Myocyte (in vitro differentiated cells): ENCODE measurements around the gene CACNA2D2. TPM values are rescaled to one million over a fixed set of nuclear protein-coding genes. Genes with fewer than 3 reads are reported as not detected.
"Not testable (repeated sequence)": the region's sequence is repeated elsewhere in the genome, so short reads cannot be mapped to it uniquely, and the experiment has no call there.

Source experiments
- DNase-seq: peaks from one replicate; pipeline ENCODE4 v3.0.0-alpha.2; 2012; ENCODE audit warnings: low read depth
- total RNA-seq: library from RNA; depleted of rRNA; stranded (reverse); fragments of >200 nt; gene quantifications from 2 replicates; pipeline ENCODE4 v1.2.3, GENCODE V29; 2014

Gene CACNA2D2
- total RNA-seq, 1 donor from 2014 or later: not detected

DNA sequence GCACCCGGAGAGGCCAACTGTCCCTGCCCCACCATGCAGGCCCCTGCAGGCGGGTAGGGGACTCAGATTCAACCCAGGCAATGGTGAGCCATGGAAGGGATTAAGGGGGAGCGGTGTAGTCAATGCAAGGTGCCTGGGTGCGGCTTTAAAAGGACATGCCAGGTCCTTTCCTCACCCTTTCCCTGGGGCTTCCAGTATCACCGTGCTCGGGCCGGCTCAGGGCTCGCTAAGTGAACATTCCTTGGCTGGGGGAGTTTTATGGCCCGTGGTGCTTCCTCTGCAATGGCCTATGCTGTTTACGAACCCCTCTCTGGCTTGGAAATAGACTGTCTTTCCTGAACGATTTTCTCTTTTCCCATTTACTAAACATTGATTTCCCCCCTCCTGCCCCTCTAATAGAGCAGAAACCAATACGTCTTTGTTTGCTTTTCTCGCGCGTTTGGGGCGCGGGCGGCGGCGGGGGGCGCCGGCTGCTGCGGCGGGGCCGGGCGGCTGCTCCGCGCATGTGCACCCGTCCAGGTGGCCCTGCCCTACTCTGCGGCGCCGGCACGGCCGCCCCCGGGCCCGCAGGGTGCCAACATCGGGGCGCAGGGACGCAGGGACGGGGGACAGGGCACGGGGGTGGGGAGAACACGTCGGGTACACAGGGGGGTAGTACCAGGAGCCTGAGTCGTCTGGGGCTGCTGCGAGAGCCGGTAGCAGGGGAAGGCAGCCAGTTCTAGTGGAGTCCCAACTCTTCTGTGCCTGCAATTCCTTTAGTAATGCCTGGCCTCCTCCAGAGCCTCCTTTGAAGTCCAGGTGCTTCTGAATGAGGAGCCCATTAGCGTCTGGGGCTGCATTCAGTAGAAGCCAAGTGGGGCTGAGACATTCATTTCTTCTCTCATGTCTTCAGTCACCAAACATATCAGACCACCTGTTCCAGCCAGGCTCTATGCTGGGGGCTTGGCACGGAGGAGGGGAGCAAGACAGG, 26.9 kb upstream of the CACNA2D2 start:
- DNase-seq: no peak

DNA sequence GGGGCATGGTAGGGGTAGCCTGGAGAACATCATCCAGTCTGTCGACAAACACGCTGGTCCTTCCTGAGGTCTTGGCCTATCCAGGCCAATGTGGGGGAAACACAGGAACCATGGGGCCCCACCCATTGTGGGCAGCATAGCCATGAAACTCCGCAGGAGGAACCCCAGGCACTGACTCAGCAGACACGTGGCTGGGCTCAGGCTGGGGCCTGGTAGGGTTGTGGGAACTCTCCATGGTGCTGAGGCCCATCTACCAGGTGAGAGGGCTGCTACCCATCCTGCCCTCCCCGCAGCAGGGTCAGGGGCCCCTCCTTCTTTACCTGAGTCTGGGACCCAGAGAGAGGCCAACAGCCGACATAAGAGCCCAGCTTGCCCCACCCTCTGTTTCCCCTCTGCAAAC, 22.6 kb upstream of the CACNA2D2 start:
- peak; percentile 67 for DNase-seq

GRCh38 chr3:50525191-50525910, 21.9 kb upstream of the CACNA2D2 start:
- DNase-seq: no peak

DNA sequence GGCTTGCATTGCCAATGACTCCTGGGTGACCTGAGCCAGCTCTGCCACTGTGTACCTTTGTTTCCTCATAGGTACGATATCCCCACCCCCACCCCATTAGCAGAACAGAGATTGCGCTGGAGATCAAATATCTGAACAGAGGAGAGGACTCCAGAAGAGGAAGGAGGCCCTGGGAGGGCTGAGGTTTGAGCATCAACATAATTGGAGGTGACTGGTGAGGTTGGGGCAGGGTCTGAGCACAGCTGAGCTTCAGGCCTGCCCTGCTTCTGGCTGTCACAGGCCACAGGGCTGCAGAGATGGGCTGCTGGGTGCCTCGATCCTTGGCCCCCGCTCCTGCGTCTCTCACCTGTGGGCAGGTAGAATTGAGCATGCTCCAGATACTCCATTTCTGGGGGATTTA, 21.3 kb upstream of the CACNA2D2 start:
- DNase-seq: no peak

DNA sequence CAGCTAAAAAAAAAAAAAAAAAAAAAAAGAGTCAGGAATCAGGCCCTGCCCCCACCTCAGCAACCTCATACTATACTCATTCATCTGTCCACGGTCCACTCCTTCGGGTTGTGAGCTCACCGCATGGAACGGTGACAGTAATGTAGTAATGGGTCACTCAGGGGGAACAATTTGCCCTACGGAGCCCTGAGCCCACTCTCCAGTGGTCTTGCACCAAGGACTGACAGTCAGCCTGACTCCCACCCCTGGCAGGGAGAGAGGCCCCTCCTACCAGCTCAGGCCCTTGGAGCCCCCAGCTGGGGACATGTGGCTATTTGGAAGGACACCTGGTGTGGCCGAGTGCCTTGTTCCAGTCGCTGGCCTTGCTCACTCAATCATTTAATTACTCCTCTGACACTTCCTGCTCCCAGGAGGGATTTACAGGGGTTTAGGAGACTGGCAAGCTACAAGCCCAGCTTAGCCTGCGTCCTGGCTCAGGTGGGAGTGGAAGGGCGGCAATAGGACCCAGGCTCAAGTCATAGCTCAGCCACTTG, 19.9 kb upstream of the CACNA2D2 start:
- no peak for DNase-seq

- no peak for DNase-seq
Measured at GRCh38 chr3:50521572-50521971, 18.1 kb upstream of the CACNA2D2 start.

DNA sequence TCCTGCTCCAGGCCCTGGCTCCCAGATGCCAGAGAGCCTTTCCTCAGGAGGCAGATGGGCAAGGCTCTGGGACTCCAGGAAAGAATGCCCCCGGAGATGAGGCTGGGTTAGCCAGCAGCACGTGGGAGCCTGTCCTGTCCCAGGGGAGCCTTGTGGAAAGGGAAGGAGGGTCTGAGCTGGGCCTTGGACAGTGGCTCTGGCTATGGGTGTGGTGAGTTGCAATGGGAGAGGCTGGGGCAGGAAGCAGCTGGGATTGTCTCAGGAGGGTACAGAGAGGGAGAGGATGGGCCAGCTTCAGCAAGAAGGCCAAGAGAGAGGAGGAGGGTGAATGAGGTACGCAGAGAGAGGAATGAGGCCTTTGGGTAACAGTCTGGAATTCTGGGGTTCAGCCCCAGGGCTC, 17.4 kb upstream of the CACNA2D2 start:
- DNase-seq: peak; percentile 22

DNA sequence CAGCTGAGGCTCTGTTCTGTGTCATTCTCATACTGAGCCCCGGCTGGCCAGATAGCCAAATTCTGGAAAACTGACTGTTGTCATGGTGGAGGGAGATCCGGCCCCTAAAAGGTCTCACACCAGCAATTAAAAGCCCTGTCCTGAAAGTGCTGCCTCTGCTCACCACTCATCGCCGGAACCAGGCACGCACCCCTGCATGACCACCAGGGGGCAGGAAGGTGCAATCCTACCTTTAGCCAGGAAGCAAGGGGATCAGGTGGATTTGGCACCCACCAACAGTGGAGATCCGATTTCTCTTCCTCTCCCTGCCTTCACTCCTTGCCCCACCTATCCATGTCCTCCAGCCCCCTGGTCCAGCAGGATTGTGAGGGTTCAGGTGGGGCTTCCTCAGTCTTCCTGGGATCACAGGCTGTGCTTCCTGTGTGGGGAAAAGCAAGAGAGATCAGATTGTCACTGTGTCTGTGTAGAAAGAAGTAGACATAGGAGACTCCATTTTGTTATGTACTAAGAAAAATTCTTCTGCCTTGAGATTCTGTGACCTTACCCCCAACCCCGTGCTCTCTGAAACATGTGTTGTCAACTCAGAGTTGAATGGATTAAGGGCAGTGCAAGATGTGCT, 16.1 kb upstream of the CACNA2D2 start:
- peak; percentile 37 for DNase-seq

DNA sequence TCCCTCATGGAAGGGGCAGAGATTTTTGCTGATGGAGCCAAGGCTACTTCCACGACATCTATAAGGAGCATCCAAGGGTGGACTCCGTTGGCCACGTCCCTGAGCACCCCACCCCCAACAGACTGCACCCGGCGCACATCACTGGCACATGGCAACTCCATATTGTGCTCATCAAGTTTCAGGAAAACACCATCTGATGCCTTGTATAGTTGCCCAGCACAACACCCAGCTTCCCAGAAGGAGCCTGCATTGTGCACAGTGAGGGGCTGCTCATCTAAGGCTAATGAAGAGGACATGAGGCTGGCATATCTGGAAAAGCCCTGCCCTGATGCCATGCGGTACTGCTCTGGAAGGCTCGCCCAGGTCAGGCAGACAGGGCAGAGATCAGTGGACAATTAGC, 15.0 kb upstream of the CACNA2D2 start:
- DNase-seq: no peak

DNA sequence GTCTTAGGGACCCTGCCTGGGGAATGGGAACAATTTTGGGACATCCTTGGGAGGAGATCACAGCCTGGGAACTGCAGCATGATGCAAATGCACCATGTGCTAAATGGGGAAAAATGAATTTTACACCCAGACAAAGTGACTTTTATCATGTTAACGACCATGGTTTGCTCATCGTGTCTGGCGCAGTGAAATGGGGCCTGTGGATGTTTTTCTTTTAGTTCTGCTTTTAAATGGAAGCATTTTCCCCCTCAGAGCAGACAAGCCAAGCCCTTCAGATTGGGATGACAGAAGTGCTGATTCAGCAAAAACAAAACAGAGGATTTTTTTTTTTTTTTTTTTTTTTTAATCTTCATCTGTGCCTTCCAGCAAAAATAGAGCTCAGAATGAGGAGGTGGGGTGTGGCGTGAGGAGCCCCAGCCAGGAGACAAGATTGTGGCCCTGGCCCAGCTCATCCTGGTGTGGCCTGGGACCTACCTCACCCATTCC, 14.3 kb upstream of the CACNA2D2 start:
- DNase-seq: no peak

DNA sequence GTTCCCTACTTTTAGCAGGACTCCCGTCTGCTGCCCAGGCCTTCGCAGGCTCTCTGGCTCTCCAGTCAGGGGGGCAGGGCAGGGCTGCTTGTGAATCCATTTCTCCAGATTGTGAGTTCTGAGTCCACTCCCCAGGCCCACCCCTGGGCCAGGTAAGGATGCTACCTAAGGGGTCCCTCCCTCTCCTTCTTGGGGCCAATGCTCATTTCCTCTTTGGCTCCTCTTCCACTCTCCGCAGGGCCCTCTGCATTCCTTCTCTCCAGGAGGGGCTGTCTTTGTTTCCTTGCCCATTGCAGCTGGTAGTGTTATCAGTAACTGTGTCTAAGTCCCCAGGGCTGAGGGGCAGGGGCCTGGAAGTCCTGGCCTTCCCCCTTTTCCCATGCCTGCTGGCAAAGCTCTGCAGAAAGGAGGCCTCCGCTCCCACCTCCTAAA, 13.0 kb upstream of the CACNA2D2 start:
- DNase-seq: no peak

- DNase-seq: peak; percentile 57
Measured at GRCh38 chr3:50515565-50516439, 12.4 kb upstream of the CACNA2D2 start.

DNA sequence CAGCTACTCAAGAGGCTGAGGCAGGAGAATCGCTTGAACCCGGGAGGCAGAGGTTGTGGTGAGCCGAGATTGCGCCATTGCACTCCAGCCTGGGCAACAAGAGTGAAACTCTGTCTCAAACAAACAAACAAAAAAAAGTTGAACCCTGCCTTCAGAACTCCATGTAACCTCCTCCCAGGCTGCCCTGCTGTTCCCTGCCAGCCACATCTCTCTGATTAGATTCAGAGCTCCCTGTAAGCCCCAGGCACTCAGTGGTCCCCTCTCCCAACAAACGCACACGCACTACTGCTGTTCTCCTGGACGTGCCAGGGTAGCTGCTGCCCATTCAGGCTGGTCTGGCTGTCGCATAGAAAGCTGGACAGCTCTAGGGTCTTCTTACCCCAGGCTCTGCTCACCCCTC, 9.5 kb upstream of the CACNA2D2 start:
- DNase-seq: not testable (repeated sequence)

- no peak for DNase-seq
Measured at GRCh38 chr3:50512131-50512530, 8.7 kb upstream of the CACNA2D2 start.

DNA sequence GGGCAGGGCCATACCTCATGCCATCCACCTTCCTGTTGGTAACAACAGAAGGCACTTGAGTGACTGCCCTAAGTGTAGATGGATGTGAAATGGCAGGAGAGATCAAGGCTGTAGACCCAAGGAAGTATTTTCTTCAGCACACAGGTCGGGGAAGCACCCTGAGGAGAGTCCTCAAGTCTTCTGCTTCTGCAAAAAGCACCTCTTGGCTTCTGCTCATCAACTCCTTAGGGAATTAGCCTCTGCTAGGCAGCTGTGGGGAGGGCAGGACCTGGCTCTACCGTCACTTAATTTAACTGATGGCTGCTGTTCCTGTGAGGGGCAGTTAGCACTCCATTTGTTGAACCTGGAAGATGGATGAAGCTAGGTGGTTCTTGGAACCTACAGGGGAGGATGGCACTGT, 6.9 kb upstream of the CACNA2D2 start:
- DNase-seq: no peak

GRCh38 chr3:50509715-50510114, 6.3 kb upstream of the CACNA2D2 start:
- no peak for DNase-seq

- DNase-seq: no peak
Measured at GRCh38 chr3:50508821-50509220, 5.4 kb upstream of the CACNA2D2 start.

DNA sequence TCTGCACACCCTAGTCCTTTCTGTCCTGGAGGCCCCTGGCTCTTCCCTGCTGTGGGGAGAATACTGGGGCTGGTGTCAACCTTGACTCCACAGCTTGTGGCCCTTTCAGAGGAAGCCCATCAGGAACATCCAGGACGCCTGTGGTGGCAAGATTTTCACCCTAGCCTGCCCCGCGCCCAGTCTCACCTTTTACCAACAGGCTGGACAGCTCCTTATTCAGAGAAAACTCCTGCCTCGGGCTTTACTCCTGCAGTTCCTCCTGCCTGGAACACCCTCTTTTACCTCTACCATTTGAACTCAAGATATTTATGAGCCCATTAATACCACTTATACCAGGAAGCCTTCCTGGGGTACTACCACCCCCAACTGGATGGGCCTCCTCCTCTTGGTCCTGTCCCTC, 2.7 kb upstream of the CACNA2D2 start:
- no peak for DNase-seq

DNA sequence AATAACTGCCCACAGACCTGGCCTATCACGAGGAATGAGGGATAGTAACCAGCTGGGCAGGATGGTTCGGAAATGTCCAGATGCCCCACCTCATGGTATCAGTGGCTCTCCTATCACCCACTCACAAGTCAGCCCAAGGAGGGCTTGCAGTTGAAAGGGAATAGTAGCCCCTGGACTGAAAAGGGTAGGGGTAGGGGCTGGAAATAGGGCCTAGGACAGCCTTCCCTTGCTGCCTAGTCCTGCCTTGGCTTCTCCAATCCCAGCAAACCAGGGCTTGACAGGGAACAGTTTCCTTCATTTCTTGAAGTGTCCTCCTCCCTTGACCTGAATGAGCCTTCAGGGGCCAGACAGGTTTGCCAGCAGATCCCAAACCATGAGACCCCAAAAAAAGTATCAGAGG, 1.2 kb upstream of the CACNA2D2 start:
- no peak for DNase-seq
